Endodermal cell (in vitro differentiated cells): ENCODE data around the gene ROBO3. TPM values are rescaled to one million over a fixed set of nuclear protein-coding genes. Genes with fewer than 3 reads are reported as not detected.
A peak's percentile ranks its signal among the peaks of the same experiment; 100 is the strongest.

Experiments
- DNase-seq: peaks from one replicate; pipeline ENCODE4 v3.0.0-alpha.2; 2017
- H3K27ac ChIP-seq: 2 replicates; pipeline ENCODE4 v1.5.1; 2013; ENCODE audit warnings: mild to moderate bottlenecking, low read depth, low read length, moderate library complexity
- H3K27me3 ChIP-seq: 2 replicates; pipeline ENCODE4 v1.6.1; 2013; ENCODE audit warnings: mild to moderate bottlenecking, low read length, moderate library complexity; ENCODE audit not compliant: insufficient read depth, control insufficient read depth, poor library complexity, severe bottlenecking
- H3K36me3 ChIP-seq: 2 replicates; pipeline ENCODE4 v1.7.0; 2013; ENCODE audit warnings: mild to moderate bottlenecking, low read length, moderate library complexity; ENCODE audit not compliant: control insufficient read depth, insufficient read depth
- H3K4me1 ChIP-seq: one replicate; pipeline ENCODE4 v1.7.0; 2013; ENCODE audit warnings: low read length; ENCODE audit not compliant: control insufficient read depth, insufficient read depth
- H3K4me3 ChIP-seq: 2 replicates; pipeline ENCODE4 v1.5.1; 2013; ENCODE audit warnings: mild to moderate bottlenecking, low read length, moderate library complexity
- H3K9ac ChIP-seq: 2 replicates; pipeline ENCODE4 v1.6.1; 2013; ENCODE audit warnings: mild to moderate bottlenecking, low read length, moderate library complexity; ENCODE audit not compliant: poor library complexity, severe bottlenecking; ENCODE audit errors: extremely low read depth
- H3K9me3 ChIP-seq: 2 replicates; pipeline ENCODE4 v1.6.1; 2013; ENCODE audit warnings: mild to moderate bottlenecking, low read length, moderate library complexity; ENCODE audit not compliant: control insufficient read depth
- H3K27ac Mint-ChIP-seq: 2 replicates; pipeline ENCODE4 v1.8.0; 2020; ENCODE audit warnings: mixed read lengths
- H3K27me3 Mint-ChIP-seq: 2 replicates; pipeline ENCODE4 v1.8.0; 2021; ENCODE audit warnings: mild to moderate bottlenecking, mixed read lengths; ENCODE audit not compliant: insufficient read depth
- H3K36me3 Mint-ChIP-seq: 2 replicates; pipeline ENCODE4 v1.8.0; 2020; ENCODE audit warnings: low read depth, mixed read lengths
- H3K4me1 Mint-ChIP-seq: 2 replicates; pipeline ENCODE4 v1.8.0; 2020; ENCODE audit warnings: mixed read lengths
- H3K4me3 Mint-ChIP-seq: 2 replicates; pipeline ENCODE4 v1.8.0; 2020; ENCODE audit warnings: mild to moderate bottlenecking, moderate library complexity, mixed read lengths
- H3K9me3 Mint-ChIP-seq: 2 replicates; pipeline ENCODE4 v1.8.0; 2020; ENCODE audit warnings: mild to moderate bottlenecking, mixed read lengths
- CTCF ChIP-seq: fragments of 200-600 bp; sonication (generic); conservative IDR thresholded peaks from 2 replicates; pipeline ENCODE4 v1.5.0; 2021; ENCODE audit warnings: antibody characterized with exemption, mild to moderate bottlenecking
- WGBS, 2 experiments: methylation state at CpG; one replicate each; pipeline versions ENCODE4 v1.1.5 to v1.1.7; 2013; ENCODE audit warnings: missing lambda C conversion rate in 2 of 2, mixed read lengths in 1 of 2; ENCODE audit not compliant: insufficient coverage in 1 of 2, insufficient read length in 1 of 2; 5-methylcytosine and 5-hydroxymethylcytosine counted together
- total RNA-seq, 2 donors: library from RNA; stranded (reverse); fragmentation: NEBNext Ultra II Directional in 1 of 2; extraction: Animal tissue kit (Norgen Biotek cat#: 25700) in 1 of 2; gene quantifications; 2 replicates in 1 of 2; 3 replicates in 1 of 2; pipeline ENCODE4 v1.2.1, GENCODE V29; 2021

ROBO3 gene
- total RNA-seq, 2 donors from 2014 or later, result 15.3 to 16.2 TPM

DNA sequence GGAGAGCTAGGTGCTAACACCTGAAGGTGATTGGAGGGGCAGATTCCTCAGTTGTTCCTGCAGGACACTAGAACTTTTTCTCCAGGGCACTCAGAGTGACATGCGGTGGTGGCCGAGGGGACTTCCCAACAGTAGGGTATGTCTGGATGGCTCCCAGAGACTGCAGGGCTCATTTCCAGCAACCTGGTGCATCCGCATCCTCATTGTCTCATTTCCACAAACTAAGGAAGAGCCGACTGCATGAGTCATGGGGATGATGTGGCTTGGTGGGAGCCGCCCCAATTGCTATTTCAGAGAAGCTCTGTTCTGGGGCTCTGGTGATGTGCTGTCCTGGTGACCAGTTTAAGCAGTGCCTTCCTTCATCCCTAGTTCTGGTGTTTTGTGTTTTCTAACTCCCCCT lies 35.2 kb downstream of the ROBO3 start:
- no peaks in the 10 kb centered on the region for H3K36me3 ChIP-seq
- peaks cover 9% of the 10 kb centered on the region for H3K4me1 ChIP-seq
- no peaks in the 10 kb centered on the region for H3K36me3 Mint-ChIP-seq
- DNase-seq, result peak; percentile 52
- no peak for TF ChIP-seq CTCF
- H3K27ac Mint-ChIP-seq, result no peak overlapping the region
- no peaks in the 10 kb centered on the region for H3K9me3 Mint-ChIP-seq
- H3K27me3 Mint-ChIP-seq, result peaks cover 47% of the 10 kb centered on the region
- H3K4me3 Mint-ChIP-seq, result no peak overlapping the region
- WGBS, 2 experiments, result 81 to 92% methylated on average over 5 of the region's 5 CpGs
- H3K27me3 ChIP-seq, result peaks cover 29% of the 10 kb centered on the region
- H3K27ac ChIP-seq, result no peak overlapping the region
- H3K4me1 Mint-ChIP-seq, result peaks cover 19% of the 10 kb centered on the region
- no peaks in the 10 kb centered on the region for H3K9me3 ChIP-seq
- no peak overlapping the region for H3K4me3 ChIP-seq
- no peak overlapping the region for H3K9ac ChIP-seq

DNA sequence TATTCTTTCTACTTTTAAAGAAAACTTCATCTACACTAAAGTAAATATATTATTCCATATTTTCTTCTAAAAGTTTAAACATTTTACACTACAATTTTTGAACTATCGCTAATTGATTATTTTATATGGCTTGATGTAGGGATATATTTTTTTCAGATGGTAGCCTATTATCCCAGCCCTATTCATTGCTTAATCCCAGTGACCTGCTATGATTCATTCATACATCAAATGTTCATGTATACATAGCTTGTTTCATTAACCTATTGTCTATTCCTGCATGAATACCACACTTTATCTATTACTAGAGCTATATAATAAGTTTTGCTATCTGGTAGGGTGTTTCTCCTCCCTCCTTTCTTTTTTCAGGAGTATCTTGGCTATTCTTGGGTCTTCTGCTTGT lies 37.4 kb downstream of the ROBO3 start:
- Mint-ChIP-seq H3K36me3 (no peaks in the 10 kb centered on the region), H3K27me3 (peaks cover 60% of the 10 kb centered on the region), H3K9me3 (no peaks in the 10 kb centered on the region), H3K4me3 (no peak overlapping the region), H3K4me1 (peaks cover 16% of the 10 kb centered on the region), H3K27ac (no peak overlapping the region)
- no peak for DNase-seq
- H3K9ac ChIP-seq, result no peak overlapping the region
- no peaks in the 10 kb centered on the region for H3K9me3 ChIP-seq
- no peak for TF ChIP-seq CTCF
- H3K27ac ChIP-seq, result no peak overlapping the region
- no CpG with 5 or more reads among the region's 1 CpG for WGBS, 2 experiments
- H3K36me3 ChIP-seq, result no peaks in the 10 kb centered on the region
- no peak overlapping the region for H3K4me3 ChIP-seq
- peaks cover 9% of the 10 kb centered on the region for H3K4me1 ChIP-seq
- peaks cover 29% of the 10 kb centered on the region for H3K27me3 ChIP-seq

- Histone ChIP-seq H3K9ac (no peak overlapping the region), H3K27me3 (peaks cover 15% of the 10 kb centered on the region), H3K9me3 (peaks cover 4% of the 10 kb centered on the region), H3K36me3 (no peaks in the 10 kb centered on the region), H3K27ac (no peak overlapping the region), H3K4me3 (no peak overlapping the region), H3K4me1 (no peaks in the 10 kb centered on the region)
- peaks cover 58% of the 10 kb centered on the region for H3K27me3 Mint-ChIP-seq
- no peak overlapping the region for H3K27ac Mint-ChIP-seq
- no peaks in the 10 kb centered on the region for H3K4me1 Mint-ChIP-seq
- H3K36me3 Mint-ChIP-seq, result no peaks in the 10 kb centered on the region
- 90 to 92% methylated on average over 2 to 3 of the region's 3 CpGs for WGBS, 2 experiments
- H3K9me3 Mint-ChIP-seq, result peaks cover 16% of the 10 kb centered on the region
- H3K4me3 Mint-ChIP-seq, result no peak overlapping the region
- TF ChIP-seq CTCF, result no peak
- DNase-seq, result no peak
Observed at GRCh38 chr11:124915541-124916369, 50.5 kb downstream of the ROBO3 start.
